Fibroblast of skin of left quadriceps (primary cell): ENCODE data around the gene DGKB.
A peak's percentile ranks its signal among the peaks of the same experiment; 100 is the strongest.

ENCODE experiments used
- DNase-seq, 2 experiments: peaks; one replicate each; pipeline ENCODE4 v3.0.0-alpha.2; 2013; ENCODE audit warnings: low read depth in 2 of 2

Gene DGKB

GRCh38 chr7:14389181-14389591, 513.4 kb downstream of the DGKB start:
- DNase-seq = no peak

- DNase-seq = no peak
Measured at GRCh38 chr7:14385074-14385473, 517.5 kb downstream of the DGKB start.

- DNase-seq = no peak
Measured at GRCh38 chr7:14381936-14382335, 520.6 kb downstream of the DGKB start.

- DNase-seq = no peak
Measured at GRCh38 chr7:14381306-14381705, 521.2 kb downstream of the DGKB start.

GRCh38 chr7:14380881-14381280, 521.7 kb downstream of the DGKB start:
- DNase-seq = no peak

GRCh38 chr7:14377646-14378266, 524.8 kb downstream of the DGKB start:
- DNase-seq = peak; percentile 25 to 30

- DNase-seq = no peak
Measured at GRCh38 chr7:14376711-14377110, 525.8 kb downstream of the DGKB start.

- DNase-seq = no peak
Measured at GRCh38 chr7:14375998-14376397, 526.6 kb downstream of the DGKB start.

GRCh38 chr7:14374336-14374735, 528.2 kb downstream of the DGKB start:
- DNase-seq = no peak

- no peak for DNase-seq
Measured at GRCh38 chr7:14368285-14368684, 534.3 kb downstream of the DGKB start.

- no peak for DNase-seq
Measured at GRCh38 chr7:14351167-14351566, 551.4 kb downstream of the DGKB start.

- no peak for DNase-seq
Measured at GRCh38 chr7:14341200-14341775, 561.3 kb downstream of the DGKB start.

GRCh38 chr7:14340393-14341074, 562.0 kb downstream of the DGKB start:
- no peak for DNase-seq

- no peak for DNase-seq
Measured at GRCh38 chr7:14339861-14340260, 562.7 kb downstream of the DGKB start.

GRCh38 chr7:14336256-14336655, 566.3 kb downstream of the DGKB start:
- no peak for DNase-seq

- DNase-seq = peak; percentile 2
Measured at GRCh38 chr7:14332155-14332554, 570.4 kb downstream of the DGKB start.

GRCh38 chr7:14324767-14325166, 577.8 kb downstream of the DGKB start:
- DNase-seq = no peak

GRCh38 chr7:14322724-14323123, 579.8 kb downstream of the DGKB start:
- DNase-seq = no peak

- DNase-seq = no peak
Measured at GRCh38 chr7:14321947-14322346, 580.6 kb downstream of the DGKB start.

GRCh38 chr7:14309432-14309831, 593.1 kb downstream of the DGKB start:
- DNase-seq = no peak

- no peak for DNase-seq
Measured at GRCh38 chr7:14305233-14305866, 597.2 kb downstream of the DGKB start.

GRCh38 chr7:14303536-14303935, 599.0 kb downstream of the DGKB start:
- DNase-seq = no peak

GRCh38 chr7:14294637-14295036, 607.9 kb downstream of the DGKB start:
- no peak for DNase-seq
